K562 (cell line): ENCODE results near the gene P2RY14. TPM values are rescaled to one million over a fixed set of nuclear protein-coding genes. Genes with fewer than 3 reads are reported as not detected.

Experiments used
- ATAC-seq: fragments of 200-7000 bp; cut with Tn5 transposase; 3 replicates; pipeline ENCODE4 v1.9.1; 2020; ENCODE audit warnings: moderate library complexity
- BruUV-seq: library from RNA; stranded (reverse); fragments of 400-500 nt; replicated peaks from 2 replicates; lab custom pipeline; 2021; lab: Mats Ljungman, UMichigan
- CTCF ChIA-PET: fragments of 300-600 bp; formaldehyde crosslinking; extraction: SDS; loops from one replicate; lab custom pipeline; 2021; ENCODE audit warnings: low intra/inter-chr PET ratio; lab: Yijun Ruan, JAX
- POLR2A ChIA-PET: fragments of 300-600, 350-650 bp; sonication (Branson Sonifier 250); formaldehyde crosslinking; extraction: SDS; loops from one replicate; lab custom pipeline; 2021; ENCODE audit warnings: antibody characterized with exemption, inconsistent platforms; lab: Yijun Ruan, JAX
- DNase-seq, 4 experiments: peaks; one replicate each; pipeline versions ENCODE4 v3.0.0 to v3.0.0-alpha.2; 2011 to 2018; ENCODE audit warnings: low spot score in 3 of 4, mixed read lengths in 3 of 4; ENCODE audit errors: extremely low read depth in 1 of 4
- FAIRE-seq: peaks from 2 replicates; lab custom pipeline; 2011; peaks lifted over from hg19 to GRCh38; lab: Jason Lieb, UNC
- H2AFZ ChIP-seq: 2 replicates; pipeline ENCODE4 v1.6.0; 2011; ENCODE audit warnings: low read depth, low read length, control low read depth, inconsistent platforms
- H3K27ac ChIP-seq: fragments of 200-600 bp; 3 replicates; pipeline ENCODE4 v1.8.0; 2011; ENCODE audit warnings: low read depth, mild to moderate bottlenecking, control low read depth, inconsistent platforms, low read length, moderate library complexity, mixed read lengths; ENCODE audit errors: extremely low read depth
- H3K27me3 ChIP-seq, 2 experiments: fragments of 300-600 bp in 1 of 2; 2 replicates in 1 of 2; 3 replicates in 1 of 2; pipeline versions ENCODE4 v1.6.0 to v1.8.0; 2011; ENCODE audit warnings: inconsistent platforms in 2 of 2, low read length in 2 of 2, mild to moderate bottlenecking in 1 of 2, mixed read lengths in 1 of 2, moderate library complexity in 1 of 2; ENCODE audit not compliant: control insufficient read depth in 2 of 2, insufficient read depth in 2 of 2
- H3K36me3 ChIP-seq: fragments of 300-600 bp; 3 replicates; pipeline ENCODE4 v1.8.0; 2011; ENCODE audit warnings: mild to moderate bottlenecking, low read length, inconsistent platforms; ENCODE audit not compliant: control insufficient read depth, insufficient read depth
- H3K4me1 ChIP-seq, 2 experiments: fragments of 200-600 bp in 1 of 2; replicated peaks in 1 of 2; 2 replicates in 1 of 2; 3 replicates in 1 of 2; pipeline versions ENCODE4 v1.5.1 to v1.8.0; 2011; ENCODE audit warnings: inconsistent platforms in 2 of 2, low read length in 2 of 2, mild to moderate bottlenecking in 1 of 2, mixed read lengths in 1 of 2, moderate library complexity in 1 of 2; ENCODE audit not compliant: control insufficient read depth in 2 of 2, insufficient read depth in 2 of 2
- H3K4me2 ChIP-seq: 2 replicates; pipeline ENCODE4 v1.6.1; 2011; ENCODE audit warnings: low read length, control low read depth, inconsistent platforms, mixed read lengths; ENCODE audit not compliant: insufficient read depth
- H3K4me3 ChIP-seq: fragments of 200-600 bp; sonication (generic), shearing (Covaris generic); 2 replicates; pipeline ENCODE4 v1.5.1; 2016; ENCODE audit warnings: control low read depth, inconsistent platforms
- H3K79me2 ChIP-seq: fragments of 200-600 bp; 3 replicates; pipeline ENCODE4 v1.8.0; 2011; ENCODE audit warnings: low read length, inconsistent platforms; ENCODE audit not compliant: control insufficient read depth, insufficient read depth
- H3K9ac ChIP-seq, 2 experiments: 2 replicates each; pipeline versions ENCODE4 v1.6.0 to v1.6.1; 2011; ENCODE audit warnings: low read depth in 2 of 2, low read length in 2 of 2, control low read depth in 1 of 2, inconsistent platforms in 1 of 2, mild to moderate bottlenecking in 1 of 2, mixed read lengths in 1 of 2; ENCODE audit not compliant: insufficient read depth in 1 of 2
- H3K9me1 ChIP-seq: one replicate; pipeline ENCODE4 v1.6.0; 2011; ENCODE audit warnings: inconsistent platforms, mild to moderate bottlenecking, low read length, moderate library complexity; ENCODE audit not compliant: control insufficient read depth, insufficient read depth
- H3K9me3 ChIP-seq: replicated peaks from 2 replicates; pipeline ENCODE4 v1.5.1; 2011; ENCODE audit warnings: low read depth, low read length, inconsistent platforms; ENCODE audit not compliant: control insufficient read depth, insufficient read depth
- H4K20me1 ChIP-seq: replicated peaks from 2 replicates; pipeline ENCODE4 v1.6.1; 2011; ENCODE audit warnings: low read length, inconsistent platforms, mixed read lengths; ENCODE audit not compliant: control insufficient read depth, insufficient read depth
- ARHGAP35 ChIP-seq: fragments of 450-650 bp; IDR thresholded peaks from 2 replicates; pipeline ENCODE4 v1.6.1; 2018; ENCODE audit not compliant: partially characterized antibody
- ARID3B ChIP-seq: fragments of 250-450 bp; sonication (Bioruptor Pico); IDR thresholded peaks from 2 replicates; pipeline ENCODE4 v1.4.0; 2020; ENCODE audit warnings: borderline replicate concordance
- HNRNPH1 ChIP-seq: fragments of 200-400 bp; formaldehyde crosslinking; optimal IDR thresholded peaks from 2 replicates; pipeline ENCODE3; 2017; ENCODE audit warnings: low read depth, mild to moderate bottlenecking, low read length, moderate library complexity
- HOXB6 ChIP-seq: fragments of 250-450 bp; sonication (Bioruptor Pico); IDR thresholded peaks from 2 replicates; pipeline ENCODE4 v1.5.1; 2022; ENCODE audit warnings: mild to moderate bottlenecking, borderline replicate concordance
- ILK ChIP-seq: fragments of 450-650 bp; IDR thresholded peaks from 2 replicates; pipeline ENCODE4 v1.6.1; 2016; ENCODE audit warnings: missing genetic modification characterization, low read depth, mild to moderate bottlenecking, missing compliant biosample characterization, moderate library complexity, borderline replicate concordance
- POU5F1 ChIP-seq: fragments of 150-350 bp; IDR thresholded peaks from 2 replicates; pipeline ENCODE4 v1.6.1; 2014; ENCODE audit warnings: borderline replicate concordance, low read length, low read depth, mild to moderate bottlenecking; ENCODE audit not compliant: partially characterized antibody
- RCOR1 ChIP-seq, 2 experiments: IDR thresholded peaks; 2 replicates each; pipeline ENCODE4 v1.6.1; 2012; ENCODE audit warnings: low read depth in 2 of 2, low read length in 2 of 2, borderline replicate concordance in 1 of 2, improper control_type of control experiment in 1 of 2
- SMARCC2 ChIP-seq: fragments of 450-650 bp; IDR thresholded peaks from 2 replicates; pipeline ENCODE4 v1.6.1; 2017; ENCODE audit warnings: antibody characterized with exemption, moderate library complexity, mild to moderate bottlenecking, low read depth
- ZNF224 ChIP-seq: sonication (generic); formaldehyde crosslinking; IDR thresholded peaks from 2 replicates; pipeline ENCODE4 v1.8.0; 2022; ENCODE audit warnings: mild to moderate bottlenecking, missing genetic modification reagents
- ZNF717 ChIP-seq: fragments of 250-450 bp; sonication (Bioruptor Pico); IDR thresholded peaks from 2 replicates; pipeline ENCODE4 v1.5.0; 2021
- WGBS: fragments of 100-300 bp; shearing (Covaris generic); methylation state at CpG from one replicate; pipeline ENCODE4 v1.1.6; 2016; ENCODE audit warnings: low coverage, mixed read lengths; ENCODE audit not compliant: insufficient coverage; ENCODE audit errors: missing lambda C conversion rate; 5-methylcytosine and 5-hydroxymethylcytosine counted together
- in situ Hi-C: fragments of 300-500 bp; cut with MboI; formaldehyde crosslinking; loops from 4 replicates; pipeline ENCODE4 v1.15.0; 2018; ENCODE audit warnings: inconsistent platforms, mixed read lengths
- intact Hi-C: fragments of 100-400 bp; cut with micrococcal nuclease; formaldehyde crosslinking; loops from 2 replicates; pipeline ENCODE4 v1.14.2; 2022
- polyA plus RNA-seq, 8 experiments: library from polyadenylated mRNA; depleted of rRNA in 4 of 8; stranded (reverse) in 5 of 8; unstranded in 3 of 8; fragments of >200 nt; fragmentation: Nextera tagmentation in 2 of 8; fragmentation: Illumina TruSeq in 1 of 8; extraction: Ambion mirVana in 2 of 8; extraction: Trizol in 1 of 8; gene quantifications; 2 replicates each; pipeline versions ENCODE4 v1.2.1 to v1.2.3, GENCODE V29; 2011 to 2014; ENCODE audit warnings: inconsistent platforms in 1 of 8, missing spikeins in 1 of 8
- total RNA-seq, 7 experiments: library from RNA; depleted of rRNA in 6 of 7; stranded (reverse); fragments of >200 nt in 6 of 7; fragmentation: Illumina TruSeq in 2 of 7; extraction: Trizol in 2 of 7; gene quantifications; 2 replicates each; pipeline versions ENCODE4 v1.2.1 to v1.2.3, GENCODE V29; 2011 to 2021; ENCODE audit warnings: low replicate concordance in 1 of 7
- TF ChIP-seq, protein P1 (sequence below): sonication (generic); formaldehyde crosslinking; IDR thresholded peaks from 2 replicates; pipeline ENCODE4 v1.8.1; 2023; ENCODE audit warnings: mild to moderate bottlenecking, missing genetic modification reagents
- TF ChIP-seq, protein P2 (sequence below): fragments of 250-450 bp; sonication (Bioruptor Pico); IDR thresholded peaks from 2 replicates; pipeline ENCODE4 v1.5.0; 2020; ENCODE audit warnings: mild to moderate bottlenecking

The P2RY14 gene
- total and polyA plus RNA-seq, 9 of the 15 experiments (the other 6 are each of a cell fraction or from before 2014, with no cell fraction given): not detected

- TF ChIP-seq, protein P1, sequence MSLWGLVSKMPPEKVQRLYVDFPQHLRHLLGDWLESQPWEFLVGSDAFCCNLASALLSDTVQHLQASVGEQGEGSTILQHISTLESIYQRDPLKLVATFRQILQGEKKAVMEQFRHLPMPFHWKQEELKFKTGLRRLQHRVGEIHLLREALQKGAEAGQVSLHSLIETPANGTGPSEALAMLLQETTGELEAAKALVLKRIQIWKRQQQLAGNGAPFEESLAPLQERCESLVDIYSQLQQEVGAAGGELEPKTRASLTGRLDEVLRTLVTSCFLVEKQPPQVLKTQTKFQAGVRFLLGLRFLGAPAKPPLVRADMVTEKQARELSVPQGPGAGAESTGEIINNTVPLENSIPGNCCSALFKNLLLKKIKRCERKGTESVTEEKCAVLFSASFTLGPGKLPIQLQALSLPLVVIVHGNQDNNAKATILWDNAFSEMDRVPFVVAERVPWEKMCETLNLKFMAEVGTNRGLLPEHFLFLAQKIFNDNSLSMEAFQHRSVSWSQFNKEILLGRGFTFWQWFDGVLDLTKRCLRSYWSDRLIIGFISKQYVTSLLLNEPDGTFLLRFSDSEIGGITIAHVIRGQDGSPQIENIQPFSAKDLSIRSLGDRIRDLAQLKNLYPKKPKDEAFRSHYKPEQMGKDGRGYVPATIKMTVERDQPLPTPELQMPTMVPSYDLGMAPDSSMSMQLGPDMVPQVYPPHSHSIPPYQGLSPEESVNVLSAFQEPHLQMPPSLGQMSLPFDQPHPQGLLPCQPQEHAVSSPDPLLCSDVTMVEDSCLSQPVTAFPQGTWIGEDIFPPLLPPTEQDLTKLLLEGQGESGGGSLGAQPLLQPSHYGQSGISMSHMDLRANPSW (CRISPR knock-in tag): no peak
Observed at GRCh38 chr3:151178208-151178845, 100.0 kb downstream of the P2RY14 start (continued).

GRCh38 chr3:151175952-151176351 lies 102.4 kb downstream of the P2RY14 start:
- Histone ChIP-seq H3K36me3 (no peaks in the 10 kb centered on the region), H4K20me1 (no peaks in the 10 kb centered on the region), H3K27ac (no peak overlapping the region), H2AFZ (no peak overlapping the region), H3K4me3 (no peak overlapping the region), H3K27me3 (peaks cover 4% of the 10 kb centered on the region in 2 experiments; a peak in 3 of 5 replicates), H3K4me2 (no peak overlapping the region), H3K4me1 (no peaks in the 10 kb centered on the region), H3K9me3 (no peaks in the 10 kb centered on the region), H3K9ac (no peak overlapping the region), H3K9me1 (no peaks in the 10 kb centered on the region), H3K79me2 (no peaks in the 10 kb centered on the region)
- in situ Hi-C loops: no loop called here
- no TSS peak for BruUV-seq
- 0% methylated on average over 2 of the region's 2 CpGs for WGBS
- no peak for FAIRE-seq
- intact Hi-C loops: no loop called here
- DNase-seq: no peak
- ChIA-PET POLR2A (no interaction called here), CTCF (no interaction called here)
- ATAC-seq: no peak
- TF ChIP-seq SMARCC2: no peak
- no peak for TF ChIP-seq RCOR1 (IDR thresholded peaks at IDR 0.05; ENCODE audit: borderline replicate concordance in 1 of 2, low read depth in 2 of 2, low read length in 2 of 2)
- no peak for TF ChIP-seq ARID3B (CRISPR knock-in tag)
- no peak for TF ChIP-seq ZNF224 (CRISPR knock-in tag)
- no peak for TF ChIP-seq ZNF717 (CRISPR knock-in tag)
- no peak for TF ChIP-seq POU5F1
- TF ChIP-seq, protein P2, sequence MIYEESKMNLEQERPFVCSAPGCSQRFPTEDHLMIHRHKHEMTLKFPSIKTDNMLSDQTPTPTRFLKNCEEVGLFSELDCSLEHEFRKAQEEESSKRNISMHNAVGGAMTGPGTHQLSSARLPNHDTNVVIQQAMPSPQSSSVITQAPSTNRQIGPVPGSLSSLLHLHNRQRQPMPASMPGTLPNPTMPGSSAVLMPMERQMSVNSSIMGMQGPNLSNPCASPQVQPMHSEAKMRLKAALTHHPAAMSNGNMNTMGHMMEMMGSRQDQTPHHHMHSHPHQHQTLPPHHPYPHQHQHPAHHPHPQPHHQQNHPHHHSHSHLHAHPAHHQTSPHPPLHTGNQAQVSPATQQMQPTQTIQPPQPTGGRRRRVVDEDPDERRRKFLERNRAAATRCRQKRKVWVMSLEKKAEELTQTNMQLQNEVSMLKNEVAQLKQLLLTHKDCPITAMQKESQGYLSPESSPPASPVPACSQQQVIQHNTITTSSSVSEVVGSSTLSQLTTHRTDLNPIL (CRISPR knock-in tag): no peak
- no peak for TF ChIP-seq ARHGAP35
- TF ChIP-seq HOXB6 (CRISPR knock-in tag): no peak
- TF ChIP-seq HNRNPH1: no peak
- TF ChIP-seq ILK (tag): no peak
